ENCODE measurements around the gene C2orf15. TPM values are rescaled to one million over a fixed set of nuclear protein-coding genes. Genes with fewer than 3 reads are reported as not detected.
"Not testable (repeated sequence)": the region's sequence is repeated elsewhere in the genome, so short reads cannot be mapped to it uniquely, and the experiment has no call there.

C2orf15 gene
- total RNA-seq, 1 donor from 2014 or later = 19.6 TPM

- no peaks in the 10 kb centered on the region for H3K9me3 Mint-ChIP-seq (ENCODE audit: low read depth)
- no peak for DNase-seq (ENCODE audit: low spot score, unreplicated experiment)
- TF ChIP-seq CTCF (IDR thresholded peaks at IDR 0.05; ENCODE audit: unreplicated experiment) = no peak
- no peaks in the 10 kb centered on the region for H3K27me3 Mint-ChIP-seq
- no peak overlapping the region for H3K27ac Mint-ChIP-seq
- no peak overlapping the region for H3K4me3 Mint-ChIP-seq (ENCODE audit: low read depth)
- peaks cover 16% of the 10 kb centered on the region for H3K4me1 Mint-ChIP-seq (ENCODE audit: low read depth)
- H3K36me3 Mint-ChIP-seq (ENCODE audit: insufficient read depth) = peaks cover 7% of the 10 kb centered on the region
These were observed 43.3 kb downstream of the C2orf15 start for GRCh38 chr2:99184811-99185210.

- Mint-ChIP-seq H3K4me1 (ENCODE audit: low read depth) (peaks cover 6% of the 10 kb centered on the region), H3K9me3 (ENCODE audit: low read depth) (peaks cover 4% of the 10 kb centered on the region), H3K4me3 (ENCODE audit: low read depth) (no peak overlapping the region), H3K27me3 (no peaks in the 10 kb centered on the region), H3K36me3 (ENCODE audit: insufficient read depth) (peaks cover 18% of the 10 kb centered on the region), H3K27ac (no peak overlapping the region)
- no peak for TF ChIP-seq CTCF (IDR thresholded peaks at IDR 0.05; ENCODE audit: unreplicated experiment)
- no peak for DNase-seq (ENCODE audit: low spot score, unreplicated experiment)
These were observed 45.5 kb downstream of the C2orf15 start for GRCh38 chr2:99187011-99187410.

GRCh38 chr2:99188357-99188756 lies 46.9 kb downstream of the C2orf15 start:
- no peaks in the 10 kb centered on the region for H3K27me3 Mint-ChIP-seq
- TF ChIP-seq CTCF (IDR thresholded peaks at IDR 0.05; ENCODE audit: unreplicated experiment) = no peak
- H3K27ac Mint-ChIP-seq = no peak overlapping the region
- no peak overlapping the region for H3K4me3 Mint-ChIP-seq (ENCODE audit: low read depth)
- H3K9me3 Mint-ChIP-seq (ENCODE audit: low read depth) = peaks cover 4% of the 10 kb centered on the region
- no peaks in the 10 kb centered on the region for H3K4me1 Mint-ChIP-seq (ENCODE audit: low read depth)
- no peak for DNase-seq (ENCODE audit: low spot score, unreplicated experiment)
- H3K36me3 Mint-ChIP-seq (ENCODE audit: insufficient read depth) = peaks cover 27% of the 10 kb centered on the region

GRCh38 chr2:99190548-99190947 lies 49.0 kb downstream of the C2orf15 start:
- Mint-ChIP-seq H3K27me3 (no peaks in the 10 kb centered on the region), H3K4me3 (ENCODE audit: low read depth) (no peak overlapping the region), H3K27ac (no peak overlapping the region), H3K4me1 (ENCODE audit: low read depth) (no peaks in the 10 kb centered on the region), H3K9me3 (ENCODE audit: low read depth) (peaks cover 4% of the 10 kb centered on the region), H3K36me3 (ENCODE audit: insufficient read depth) (peaks cover 31% of the 10 kb centered on the region)
- DNase-seq (ENCODE audit: low spot score, unreplicated experiment) = no peak
- peak; percentile 28 for TF ChIP-seq CTCF (IDR thresholded peaks at IDR 0.05; ENCODE audit: unreplicated experiment)

GRCh38 chr2:99192364-99192763 lies 50.9 kb downstream of the C2orf15 start:
- not testable (repeated sequence) for H3K4me1 Mint-ChIP-seq (ENCODE audit: low read depth); H3K4me3 Mint-ChIP-seq (ENCODE audit: low read depth); DNase-seq (ENCODE audit: low spot score, unreplicated experiment); H3K9me3 Mint-ChIP-seq (ENCODE audit: low read depth); H3K27me3 Mint-ChIP-seq; H3K27ac Mint-ChIP-seq
- peaks cover 31% of the 10 kb centered on the region for H3K36me3 Mint-ChIP-seq (ENCODE audit: insufficient read depth)

DNA sequence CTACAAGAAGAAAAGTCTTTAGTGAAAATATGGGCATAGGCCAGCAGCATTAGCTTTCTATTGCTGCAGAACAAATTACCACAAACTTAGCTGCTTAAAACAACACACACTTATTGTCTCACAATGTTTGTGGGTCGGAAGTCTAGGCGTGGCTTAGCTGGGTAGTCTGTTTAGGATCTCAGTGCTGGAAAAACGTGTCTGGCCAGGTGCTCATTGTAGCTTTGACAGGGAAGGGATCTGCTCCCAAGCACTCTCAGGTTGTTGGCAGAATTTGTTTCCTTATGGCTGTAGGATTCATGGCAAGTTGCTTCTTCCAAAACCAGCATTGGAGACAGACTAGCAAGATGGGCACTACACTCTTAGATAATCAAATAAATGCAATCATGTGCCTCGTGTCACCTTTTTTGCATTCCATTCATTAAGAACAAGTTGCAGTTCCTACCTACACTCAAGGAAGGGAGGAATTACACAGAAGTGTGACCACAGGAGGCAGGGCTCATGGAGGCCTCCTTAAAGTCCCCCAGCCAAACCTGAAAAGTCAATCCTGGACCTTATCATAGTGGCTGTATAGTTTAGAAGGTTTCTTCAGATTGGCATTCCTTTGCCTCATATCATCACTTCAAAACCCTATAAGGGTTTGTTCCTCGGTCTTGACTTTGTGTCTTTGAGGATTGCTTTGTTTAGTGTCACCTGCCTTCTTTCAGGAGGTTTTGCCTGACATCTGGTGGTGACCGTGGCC lies 56.8 kb downstream of the C2orf15 start:
- DNase-seq (ENCODE audit: low spot score, unreplicated experiment) = no peak
- Mint-ChIP-seq H3K4me3 (ENCODE audit: low read depth) (no peak overlapping the region), H3K9me3 (ENCODE audit: low read depth) (peaks cover 3% of the 10 kb centered on the region), H3K4me1 (ENCODE audit: low read depth) (no peaks in the 10 kb centered on the region), H3K27ac (no peak overlapping the region), H3K36me3 (ENCODE audit: insufficient read depth) (peaks cover 9% of the 10 kb centered on the region), H3K27me3 (no peaks in the 10 kb centered on the region)
- TF ChIP-seq CTCF (IDR thresholded peaks at IDR 0.05; ENCODE audit: unreplicated experiment) = no peak

Measured in progenitor cell of endocrine pancreas (in vitro differentiated cells).